ENCODE data around the gene MRPL55. TPM values are rescaled to one million over a fixed set of nuclear protein-coding genes. Genes with fewer than 3 reads are reported as not detected.

The MRPL55 gene
- total and polyA plus RNA-seq, 4 donors = 37.2 to 90.4 (median 71.0) TPM

GRCh38 chr1:228125185-228125584 lies 16.1 kb upstream of the MRPL55 start:
- Histone ChIP-seq H3K27me3 (ENCODE audit: control insufficient read depth, insufficient read depth, low read length) (peaks cover under 1% of the 10 kb centered on the region), H3K9me3 (ENCODE audit: control insufficient read depth, insufficient read depth, low read length) (no peaks in the 10 kb centered on the region), H3K27ac (ENCODE audit: low read depth, low read length) (no peak overlapping the region), H3K36me3 (ENCODE audit: control insufficient read depth, insufficient read depth, low read length) (no peaks in the 10 kb centered on the region), H3K4me1 (ENCODE audit: control insufficient read depth, insufficient read depth, low read length) (no peaks in the 10 kb centered on the region), H3K4me3 (ENCODE audit: low read depth, low read length) (no peak overlapping the region)
- no peak for DNase-seq (ENCODE audit: low read depth in 4 of 6, low spot score in 6 of 6)
- 73% methylated on average over 4 of the region's 5 CpGs for WGBS (ENCODE audit: insufficient coverage)

- no peak overlapping the region for H3K4me3 ChIP-seq (ENCODE audit: low read depth, low read length)
- WGBS (ENCODE audit: insufficient coverage) = 60% methylated on average over 2 of the region's 2 CpGs
- no peaks in the 10 kb centered on the region for H3K4me1 ChIP-seq (ENCODE audit: control insufficient read depth, insufficient read depth, low read length)
- DNase-seq (ENCODE audit: low read depth in 4 of 6, low spot score in 6 of 6) = no peak
- H3K36me3 ChIP-seq (ENCODE audit: control insufficient read depth, insufficient read depth, low read length) = no peaks in the 10 kb centered on the region
- no peak overlapping the region for H3K27ac ChIP-seq (ENCODE audit: low read depth, low read length)
- no peaks in the 10 kb centered on the region for H3K9me3 ChIP-seq (ENCODE audit: control insufficient read depth, insufficient read depth, low read length)
- H3K27me3 ChIP-seq (ENCODE audit: control insufficient read depth, insufficient read depth, low read length) = no peaks in the 10 kb centered on the region
Measured at GRCh38 chr1:228123505-228123904, 14.4 kb upstream of the MRPL55 start.

GRCh38 chr1:228122921-228123441 lies 13.9 kb upstream of the MRPL55 start:
- H3K36me3 ChIP-seq (ENCODE audit: control insufficient read depth, insufficient read depth, low read length) = no peaks in the 10 kb centered on the region
- H3K4me3 ChIP-seq (ENCODE audit: low read depth, low read length) = no peak overlapping the region
- H3K27ac ChIP-seq (ENCODE audit: low read depth, low read length) = no peak overlapping the region
- WGBS (ENCODE audit: insufficient coverage) = no CpG with 5 or more reads among the region's 1 CpG
- no peaks in the 10 kb centered on the region for H3K4me1 ChIP-seq (ENCODE audit: control insufficient read depth, insufficient read depth, low read length)
- DNase-seq (ENCODE audit: low read depth in 4 of 6, low spot score in 6 of 6) = no peak
- no peaks in the 10 kb centered on the region for H3K9me3 ChIP-seq (ENCODE audit: control insufficient read depth, insufficient read depth, low read length)
- no peaks in the 10 kb centered on the region for H3K27me3 ChIP-seq (ENCODE audit: control insufficient read depth, insufficient read depth, low read length)

DNA sequence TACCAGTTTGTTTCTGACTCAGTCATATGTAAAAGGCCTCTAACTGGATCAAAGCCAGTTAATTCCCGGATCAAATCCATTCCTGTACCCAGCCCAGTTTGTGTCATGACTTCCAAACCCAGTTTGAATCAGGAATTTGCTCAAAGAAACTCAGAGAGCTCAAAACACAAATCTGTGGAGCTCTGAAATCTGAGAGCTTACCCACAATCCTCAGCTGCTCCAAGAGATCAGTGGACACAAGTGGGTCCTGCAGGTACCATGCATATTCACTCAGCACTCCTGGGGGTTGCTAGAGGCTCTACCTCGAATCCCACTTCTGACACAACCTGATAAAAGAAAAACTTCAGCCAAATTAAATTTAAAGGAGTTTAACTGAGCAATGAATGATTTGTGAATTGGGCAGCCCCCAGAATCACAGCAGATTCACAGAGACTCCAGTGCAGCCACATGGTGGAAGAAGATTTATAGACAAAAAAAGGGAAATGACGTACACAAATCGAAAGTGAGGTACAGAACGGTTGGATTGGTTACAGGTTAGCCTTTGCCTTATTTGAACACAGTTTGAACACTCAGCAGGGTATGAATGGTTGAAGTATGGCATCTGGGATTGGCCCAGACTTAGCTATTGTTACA lies 11.9 kb upstream of the MRPL55 start:
- 73% methylated on average over 4 of the region's 5 CpGs for WGBS (ENCODE audit: insufficient coverage)
- Histone ChIP-seq H3K9me3 (ENCODE audit: control insufficient read depth, insufficient read depth, low read length) (no peaks in the 10 kb centered on the region), H3K4me1 (ENCODE audit: control insufficient read depth, insufficient read depth, low read length) (no peaks in the 10 kb centered on the region), H3K4me3 (ENCODE audit: low read depth, low read length) (no peak overlapping the region), H3K27me3 (ENCODE audit: control insufficient read depth, insufficient read depth, low read length) (no peaks in the 10 kb centered on the region), H3K36me3 (ENCODE audit: control insufficient read depth, insufficient read depth, low read length) (no peaks in the 10 kb centered on the region), H3K27ac (ENCODE audit: low read depth, low read length) (no peak overlapping the region)
- DNase-seq (ENCODE audit: low read depth in 4 of 6, low spot score in 6 of 6) = no peak

DNA sequence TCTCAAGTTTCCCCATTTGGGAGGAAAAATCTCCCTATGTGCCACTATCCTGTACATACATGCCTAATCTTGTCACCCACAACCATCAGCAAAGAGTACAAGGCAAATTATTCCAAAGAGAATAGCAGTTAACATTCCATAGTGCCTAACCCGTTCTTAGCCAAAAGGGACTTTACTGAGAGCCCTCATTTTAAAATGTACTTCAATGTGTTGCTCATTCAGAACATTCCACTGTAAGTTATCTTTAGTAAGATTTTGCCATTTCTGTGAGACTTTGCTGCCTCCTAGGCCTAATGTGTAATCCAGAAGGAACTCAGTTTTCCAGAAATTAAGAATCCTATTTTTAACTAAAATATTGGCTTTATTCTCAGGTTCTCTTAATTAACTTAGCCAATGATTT lies 11.3 kb upstream of the MRPL55 start:
- no CpG with 5 or more reads among the region's 1 CpG for WGBS (ENCODE audit: insufficient coverage)
- Histone ChIP-seq H3K36me3 (ENCODE audit: control insufficient read depth, insufficient read depth, low read length) (no peaks in the 10 kb centered on the region), H3K4me3 (ENCODE audit: low read depth, low read length) (no peak overlapping the region), H3K27ac (ENCODE audit: low read depth, low read length) (no peak overlapping the region), H3K27me3 (ENCODE audit: control insufficient read depth, insufficient read depth, low read length) (no peaks in the 10 kb centered on the region), H3K4me1 (ENCODE audit: control insufficient read depth, insufficient read depth, low read length) (no peaks in the 10 kb centered on the region), H3K9me3 (ENCODE audit: control insufficient read depth, insufficient read depth, low read length) (no peaks in the 10 kb centered on the region)
- DNase-seq (ENCODE audit: low read depth in 4 of 6, low spot score in 6 of 6) = no peak

DNA sequence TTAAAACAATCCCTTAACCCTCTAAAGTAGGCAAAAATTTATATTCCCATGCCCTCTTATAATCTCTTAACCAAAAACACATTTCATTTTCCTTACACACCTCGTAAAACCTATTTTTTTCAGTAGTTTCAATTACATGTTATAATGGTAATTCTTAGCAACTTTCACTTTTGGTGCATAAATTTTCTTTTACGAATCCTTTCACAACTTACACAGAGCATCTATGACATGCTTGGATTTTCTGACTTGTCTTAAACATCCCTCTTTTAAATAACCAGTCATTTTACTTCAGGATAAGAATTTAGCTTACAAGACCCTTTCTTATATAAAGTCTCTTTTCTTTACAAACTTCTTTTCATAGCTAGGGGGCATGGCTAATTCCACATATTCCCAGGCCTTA lies 8.9 kb upstream of the MRPL55 start:
- Histone ChIP-seq H3K27me3 (ENCODE audit: control insufficient read depth, insufficient read depth, low read length) (no peaks in the 10 kb centered on the region), H3K36me3 (ENCODE audit: control insufficient read depth, insufficient read depth, low read length) (no peaks in the 10 kb centered on the region), H3K4me1 (ENCODE audit: control insufficient read depth, insufficient read depth, low read length) (no peaks in the 10 kb centered on the region), H3K27ac (ENCODE audit: low read depth, low read length) (no peak overlapping the region), H3K4me3 (ENCODE audit: low read depth, low read length) (no peak overlapping the region), H3K9me3 (ENCODE audit: control insufficient read depth, insufficient read depth, low read length) (no peaks in the 10 kb centered on the region)
- DNase-seq (ENCODE audit: low read depth in 4 of 6, low spot score in 6 of 6) = no peak
- WGBS (ENCODE audit: insufficient coverage) = no CpG with 5 or more reads among the region's 2 CpGs

- Histone ChIP-seq H3K9me3 (ENCODE audit: control insufficient read depth, insufficient read depth, low read length) (no peaks in the 10 kb centered on the region), H3K27ac (ENCODE audit: low read depth, low read length) (no peak overlapping the region)
Measured at GRCh38 chr1:228117335-228117734, 8.2 kb upstream of the MRPL55 start.

GRCh38 chr1:228114827-228115226 lies 5.7 kb upstream of the MRPL55 start:
- no CpG with 5 or more reads among the region's 3 CpGs for WGBS (ENCODE audit: insufficient coverage)
- Histone ChIP-seq H3K4me1 (ENCODE audit: control insufficient read depth, insufficient read depth, low read length) (peaks cover 5% of the 10 kb centered on the region), H3K27ac (ENCODE audit: low read depth, low read length) (no peak overlapping the region), H3K4me3 (ENCODE audit: low read depth, low read length) (no peak overlapping the region), H3K36me3 (ENCODE audit: control insufficient read depth, insufficient read depth, low read length) (no peaks in the 10 kb centered on the region), H3K27me3 (ENCODE audit: control insufficient read depth, insufficient read depth, low read length) (no peaks in the 10 kb centered on the region), H3K9me3 (ENCODE audit: control insufficient read depth, insufficient read depth, low read length) (no peaks in the 10 kb centered on the region)
- no peak for DNase-seq (ENCODE audit: low read depth in 4 of 6, low spot score in 6 of 6)

More at GRCh38 chr1:228117335-228117734, 8.2 kb upstream of the MRPL55 start:
- Histone ChIP-seq H3K4me3 (ENCODE audit: low read depth, low read length) (no peak overlapping the region), H3K27me3 (ENCODE audit: control insufficient read depth, insufficient read depth, low read length) (no peaks in the 10 kb centered on the region), H3K36me3 (ENCODE audit: control insufficient read depth, insufficient read depth, low read length) (no peaks in the 10 kb centered on the region), H3K4me1 (ENCODE audit: control insufficient read depth, insufficient read depth, low read length) (no peaks in the 10 kb centered on the region)
- no CpG with 5 or more reads among the region's 4 CpGs for WGBS (ENCODE audit: insufficient coverage)
- DNase-seq (ENCODE audit: low read depth in 4 of 6, low spot score in 6 of 6) = no peak

DNA sequence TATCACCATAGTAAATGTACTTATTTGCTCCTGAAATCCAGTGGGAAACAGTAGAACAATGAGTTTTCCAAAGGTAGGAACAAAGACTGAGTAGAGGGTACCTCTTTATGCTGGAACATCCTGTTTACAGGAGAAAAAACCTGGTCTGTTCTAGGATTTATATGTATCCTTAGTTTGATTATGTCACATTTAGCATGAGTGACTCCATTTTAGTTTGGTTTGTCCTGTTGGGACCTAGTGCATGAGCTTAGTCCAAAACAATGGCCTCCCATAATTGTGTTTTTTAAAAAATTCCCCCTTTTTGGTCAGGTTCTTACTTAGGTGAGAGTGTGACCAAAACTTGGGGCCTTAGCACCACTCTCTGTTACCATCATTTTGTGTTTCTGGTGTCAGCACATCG lies 3.5 kb upstream of the MRPL55 start:
- no peaks in the 10 kb centered on the region for H3K9me3 ChIP-seq (ENCODE audit: control insufficient read depth, insufficient read depth, low read length)
- H3K27me3 ChIP-seq (ENCODE audit: control insufficient read depth, insufficient read depth, low read length) = no peaks in the 10 kb centered on the region
- no CpG with 5 or more reads among the region's 1 CpG for WGBS (ENCODE audit: insufficient coverage)
- H3K27ac ChIP-seq (ENCODE audit: low read depth, low read length) = no peak overlapping the region
- no peak overlapping the region for H3K4me3 ChIP-seq (ENCODE audit: low read depth, low read length)
- no peak for DNase-seq (ENCODE audit: low read depth in 4 of 6, low spot score in 6 of 6)
- peaks cover 5% of the 10 kb centered on the region for H3K36me3 ChIP-seq (ENCODE audit: control insufficient read depth, insufficient read depth, low read length)
- peaks cover 24% of the 10 kb centered on the region for H3K4me1 ChIP-seq (ENCODE audit: control insufficient read depth, insufficient read depth, low read length)

- 100% methylated on average over 2 of the region's 7 CpGs for WGBS (ENCODE audit: insufficient coverage)
- H3K4me1 ChIP-seq (ENCODE audit: control insufficient read depth, insufficient read depth, low read length) = peaks cover 27% of the 10 kb centered on the region
- no peak overlapping the region for H3K27ac ChIP-seq (ENCODE audit: low read depth, low read length)
- DNase-seq (ENCODE audit: low read depth in 4 of 6, low spot score in 6 of 6) = no peak
- H3K9me3 ChIP-seq (ENCODE audit: control insufficient read depth, insufficient read depth, low read length) = no peaks in the 10 kb centered on the region
- H3K36me3 ChIP-seq (ENCODE audit: control insufficient read depth, insufficient read depth, low read length) = peaks cover 9% of the 10 kb centered on the region
- no peaks in the 10 kb centered on the region for H3K27me3 ChIP-seq (ENCODE audit: control insufficient read depth, insufficient read depth, low read length)
- no peak overlapping the region for H3K4me3 ChIP-seq (ENCODE audit: low read depth, low read length)
Measured at GRCh38 chr1:228112167-228112566, 3.1 kb upstream of the MRPL55 start.

All from spinal cord (tissue), 10 donors.